Erythroblast (primary cell): ENCODE results near the gene FAM3A.

ENCODE experiments used
- DNase-seq, 2 experiments: peaks; one replicate each; lab custom pipeline; 2025; lab: John Stamatoyannopoulos, UW
- GATA1 ChIP-seq: IDR thresholded peaks from 2 replicates; pipeline ENCODE4 v1.6.1; 2011; ENCODE audit warnings: low read depth, mild to moderate bottlenecking, control low read depth, low read length, moderate library complexity
- POLR2A ChIP-seq: IDR thresholded peaks from 2 replicates; pipeline ENCODE4 v1.6.1; 2011; ENCODE audit warnings: mild to moderate bottlenecking, low read length

FAM3A gene

GRCh38 chrX:154525606-154526490, 9.8 kb upstream of the FAM3A start:
- no peak for DNase-seq
- TF ChIP-seq POLR2A (no peak), GATA1 (no peak)

- TF ChIP-seq POLR2A, result no peak
- no peak for TF ChIP-seq GATA1
- DNase-seq, result peak; percentile 43 to 76
These were observed 3.4 kb upstream of the FAM3A start for GRCh38 chrX:154519389-154519788.

DNA sequence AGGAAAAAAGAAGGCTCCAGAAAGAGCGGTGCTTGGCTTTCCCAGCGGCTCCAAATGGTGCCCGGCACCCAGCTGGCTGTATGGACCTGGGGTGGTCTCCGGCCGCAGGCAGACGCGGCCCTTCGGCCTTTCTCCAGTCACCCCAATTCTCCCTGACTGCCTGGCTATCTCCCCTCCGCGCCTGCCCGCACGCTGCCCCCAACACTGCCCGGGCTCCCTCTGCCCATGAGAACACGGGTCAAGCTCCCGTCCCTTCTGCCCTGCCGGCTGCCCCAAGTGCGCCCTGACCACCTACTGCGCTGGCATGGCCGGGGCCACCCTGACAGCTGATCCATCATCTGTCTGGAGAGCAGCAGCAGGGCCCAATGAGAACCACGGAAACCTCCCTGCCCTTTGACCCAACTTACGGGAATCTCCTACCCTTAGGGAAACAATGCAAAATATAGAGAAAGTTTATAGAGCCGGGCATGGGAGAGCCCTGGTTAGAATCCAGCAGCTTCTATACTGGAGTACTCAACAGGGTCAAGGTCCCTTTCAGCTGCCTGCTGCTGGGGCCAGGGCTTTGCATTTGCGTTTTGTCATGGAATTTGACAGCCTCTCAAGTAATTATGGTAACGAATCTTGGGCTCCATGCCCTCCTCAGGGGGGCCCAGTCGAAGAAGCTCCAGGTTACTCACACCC, 1.2 kb upstream of the FAM3A start:
- TF ChIP-seq POLR2A, result no peak
- no peak for TF ChIP-seq GATA1
- no peak for DNase-seq

DNA sequence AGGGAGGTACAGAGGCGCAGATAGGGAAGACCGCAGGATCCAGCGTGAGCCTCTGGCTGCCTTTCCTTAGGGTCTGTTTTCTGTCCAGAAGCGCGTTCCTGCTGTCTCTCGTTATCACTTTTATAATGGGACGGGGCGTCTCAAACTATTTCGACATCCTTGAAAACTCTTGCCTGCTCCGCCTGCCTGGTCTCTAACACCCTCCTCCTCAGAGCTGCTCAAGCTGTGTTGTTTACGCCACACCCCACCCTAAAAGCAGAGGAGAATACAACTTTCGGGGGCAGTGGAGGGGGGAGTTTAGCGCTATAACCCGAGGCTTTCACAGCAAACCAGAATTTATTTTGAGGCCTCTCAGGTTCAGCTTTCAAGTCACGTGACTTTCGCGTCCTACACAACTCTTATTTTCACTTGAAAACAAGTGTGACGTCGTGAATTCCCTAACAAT, 646 bp upstream of the FAM3A start:
- TF ChIP-seq GATA1 (no peak), POLR2A (no peak)
- peak; percentile 71 to 79 for DNase-seq

GRCh38 chrX:154515090-154515965, 704 bp downstream of the FAM3A start:
- DNase-seq, result peak; percentile 59 to 69
- TF ChIP-seq GATA1 (no peak), POLR2A (no peak)

DNA sequence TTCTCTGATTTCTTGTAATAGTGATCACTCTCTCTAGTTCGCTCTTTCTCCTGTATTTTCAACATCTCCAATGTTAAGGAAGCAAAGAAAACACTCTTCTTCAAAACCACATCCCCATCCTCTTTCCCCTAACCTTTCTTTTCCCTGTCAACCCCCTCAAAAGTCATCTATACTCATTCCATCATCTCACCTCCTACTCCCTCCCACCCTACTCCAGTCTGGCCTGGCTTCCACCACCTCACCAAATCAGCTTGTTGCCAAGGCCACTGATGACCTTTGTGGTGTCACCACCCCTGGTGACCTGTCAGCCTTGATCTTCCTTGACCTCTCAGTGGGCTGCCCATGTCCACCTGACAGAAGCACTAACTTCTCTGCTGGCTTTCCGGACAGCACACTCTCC, 2.3 kb downstream of the FAM3A start:
- TF ChIP-seq GATA1 (no peak), POLR2A (no peak)

GRCh38 chrX:154512879-154513553, 3.0 kb downstream of the FAM3A start:
- DNase-seq, result no peak
- TF ChIP-seq POLR2A (no peak), GATA1 (no peak)

More for the DNA sequence above, 2.3 kb downstream of the FAM3A start:
- no peak for DNase-seq

DNA sequence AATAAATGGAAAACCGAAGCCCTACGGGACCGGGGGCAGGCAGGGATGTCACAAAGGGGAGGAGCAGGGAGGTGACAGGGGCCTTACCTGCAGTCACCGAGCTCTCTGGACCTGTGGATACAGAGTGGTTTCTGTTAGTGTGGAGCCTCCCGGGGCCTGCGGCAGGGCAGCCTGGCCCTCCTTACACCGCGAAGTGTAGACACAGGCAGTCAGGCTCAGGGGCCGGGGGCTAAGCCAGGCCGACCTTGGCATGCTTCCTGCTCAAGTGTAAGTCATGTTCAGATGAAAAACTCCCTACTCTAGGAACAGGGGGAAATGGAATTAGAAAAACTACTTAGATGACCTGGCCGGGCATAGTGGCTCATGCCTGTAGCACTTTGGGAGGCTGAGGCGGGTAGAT, 4.3 kb downstream of the FAM3A start:
- no peak for TF ChIP-seq POLR2A
- no peak for TF ChIP-seq GATA1
- no peak for DNase-seq

DNA sequence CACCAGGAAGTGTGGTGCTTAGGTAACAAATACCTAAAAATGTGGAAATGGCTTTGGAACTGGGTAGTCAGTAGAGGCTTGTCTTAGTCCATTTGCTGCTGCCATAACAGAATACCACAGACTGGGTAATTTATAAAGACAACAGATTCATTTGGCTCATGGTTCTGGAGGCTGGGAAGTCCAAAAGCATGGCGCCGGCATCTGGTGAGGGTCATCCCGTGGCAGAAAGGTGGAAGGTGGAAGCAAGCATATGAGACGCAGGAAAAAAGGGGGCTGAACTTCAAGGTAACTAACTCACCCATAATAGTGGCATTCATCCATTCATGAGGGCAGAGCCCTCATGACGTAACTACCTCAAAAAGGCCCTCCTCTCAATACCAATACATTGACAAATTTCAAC, 6.6 kb downstream of the FAM3A start:
- TF ChIP-seq GATA1 (no peak), POLR2A (no peak)
- no peak for DNase-seq

DNA sequence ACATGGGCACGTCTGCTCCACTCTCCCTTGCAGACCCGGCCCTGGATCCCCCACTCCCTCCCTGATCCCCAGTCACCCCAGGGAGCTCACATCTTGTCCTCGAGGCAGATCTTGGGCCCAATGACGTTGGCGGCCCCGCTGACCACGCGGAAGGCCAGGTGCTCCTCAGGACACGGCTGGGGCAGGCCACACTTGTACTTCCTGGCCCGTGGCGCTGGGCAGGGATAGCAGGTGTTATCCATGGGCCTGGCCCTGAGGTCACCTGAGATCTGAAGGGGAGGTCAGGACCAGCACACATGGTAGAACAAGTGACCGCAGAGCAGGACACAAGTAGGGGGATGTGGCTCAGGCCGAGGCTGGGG, 7.7 kb downstream of the FAM3A start:
- no peak for DNase-seq
- TF ChIP-seq POLR2A (no peak), GATA1 (no peak)

GRCh38 chrX:154507673-154508383, 8.2 kb downstream of the FAM3A start:
- TF ChIP-seq POLR2A (no peak), GATA1 (no peak)
- no peak for DNase-seq

- no peak for TF ChIP-seq GATA1
- no peak for TF ChIP-seq POLR2A
These were observed 9.3 kb downstream of the FAM3A start for GRCh38 chrX:154506483-154507332.

DNA sequence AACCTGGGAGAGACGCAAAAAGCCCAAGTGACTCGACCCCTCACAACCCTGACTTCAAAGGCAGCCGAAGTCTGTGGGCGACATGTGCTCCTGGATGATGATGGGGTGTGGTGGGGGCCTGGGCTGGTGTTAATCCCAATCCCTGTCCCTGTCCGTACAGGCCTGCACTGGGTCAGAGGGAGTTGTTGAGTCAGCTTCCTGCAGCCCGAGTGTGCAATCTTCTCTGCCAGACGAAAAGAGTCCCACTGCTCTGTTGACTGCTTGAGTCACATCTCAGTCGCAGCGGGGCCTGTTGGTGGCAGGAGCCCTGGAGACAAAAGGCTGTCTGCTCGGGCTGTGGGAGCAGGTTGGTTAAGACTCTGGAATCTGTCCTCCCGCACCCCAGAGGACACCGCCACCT, 10.3 kb downstream of the FAM3A start:
- TF ChIP-seq POLR2A (no peak), GATA1 (no peak)
- DNase-seq, result no peak

More at GRCh38 chrX:154506483-154507332, 9.3 kb downstream of the FAM3A start:
- no peak for DNase-seq
